Measurements from ENCODE around the gene EAPP. TPM values are rescaled to one million over a fixed set of nuclear protein-coding genes. Genes with fewer than 3 reads are reported as not detected.
"Not testable (repeated sequence)": the region's sequence is repeated elsewhere in the genome, so short reads cannot be mapped to it uniquely, and the experiment has no call there.

Gene EAPP
- total RNA-seq, 4 donors from 2014 or later, result 45.2 to 68.7 (median 57.6) TPM

DNA sequence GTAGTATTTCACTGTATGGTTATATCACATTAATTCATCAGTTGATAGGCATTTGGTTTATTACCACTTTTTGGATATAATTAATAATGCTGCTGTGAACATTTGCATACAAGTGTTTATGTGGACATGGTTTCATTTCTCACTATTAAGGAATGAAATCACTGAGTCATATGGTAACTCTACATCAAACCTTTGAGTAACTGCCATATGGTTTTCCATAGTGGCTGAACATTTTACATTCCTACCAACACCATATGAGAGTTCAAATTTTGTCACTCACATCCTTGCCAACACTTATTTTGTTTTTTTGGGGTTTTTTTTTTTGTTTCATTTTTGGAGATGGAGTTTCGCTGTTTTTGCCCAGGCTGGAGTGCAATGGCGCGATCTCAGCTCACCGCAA lies 30.2 kb upstream of the EAPP start:
- Histone ChIP-seq H3K27ac (no peak overlapping the region), H3K27me3 (no peaks in the 10 kb centered on the region), H3K4me3 (replicated peaks in 1 of 3) (no peak overlapping the region), H3K9me3 (no peaks in the 10 kb centered on the region), H3K36me3 (peaks cover 21 to 60% of the 10 kb centered on the region in 2 donors), H3K4me1 (no peaks in the 10 kb centered on the region)
- intact Hi-C loops (cut with DNase I), result loop anchor here (5.0 kb wide), 1 partner anchor 422 kb away; no protein-coding TSS in a partner anchor
- TF ChIP-seq, protein P1, sequence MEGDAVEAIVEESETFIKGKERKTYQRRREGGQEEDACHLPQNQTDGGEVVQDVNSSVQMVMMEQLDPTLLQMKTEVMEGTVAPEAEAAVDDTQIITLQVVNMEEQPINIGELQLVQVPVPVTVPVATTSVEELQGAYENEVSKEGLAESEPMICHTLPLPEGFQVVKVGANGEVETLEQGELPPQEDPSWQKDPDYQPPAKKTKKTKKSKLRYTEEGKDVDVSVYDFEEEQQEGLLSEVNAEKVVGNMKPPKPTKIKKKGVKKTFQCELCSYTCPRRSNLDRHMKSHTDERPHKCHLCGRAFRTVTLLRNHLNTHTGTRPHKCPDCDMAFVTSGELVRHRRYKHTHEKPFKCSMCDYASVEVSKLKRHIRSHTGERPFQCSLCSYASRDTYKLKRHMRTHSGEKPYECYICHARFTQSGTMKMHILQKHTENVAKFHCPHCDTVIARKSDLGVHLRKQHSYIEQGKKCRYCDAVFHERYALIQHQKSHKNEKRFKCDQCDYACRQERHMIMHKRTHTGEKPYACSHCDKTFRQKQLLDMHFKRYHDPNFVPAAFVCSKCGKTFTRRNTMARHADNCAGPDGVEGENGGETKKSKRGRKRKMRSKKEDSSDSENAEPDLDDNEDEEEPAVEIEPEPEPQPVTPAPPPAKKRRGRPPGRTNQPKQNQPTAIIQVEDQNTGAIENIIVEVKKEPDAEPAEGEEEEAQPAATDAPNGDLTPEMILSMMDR (IDR thresholded peaks at IDR 0.05), result no peak
- no peak for TF ChIP-seq POLR2A (IDR thresholded peaks at IDR 0.05)
- WGBS, 2 donors, result 94 to 99% methylated on average over 4 of the region's 4 CpGs
- DNase-seq, result no peak

GRCh38 chr14:34568803-34569202 lies 29.3 kb upstream of the EAPP start:
- Histone ChIP-seq H3K9me3 (no peaks in the 10 kb centered on the region), H3K27me3 (no peaks in the 10 kb centered on the region), H3K4me1 (no peaks in the 10 kb centered on the region), H3K36me3 (peaks cover 21 to 58% of the 10 kb centered on the region in 2 donors), H3K27ac (no peak overlapping the region), H3K4me3 (replicated peaks in 1 of 3) (no peak overlapping the region)
- intact Hi-C loops (cut with DNase I), result loop anchor here (5.0 kb wide), 1 partner anchor 422 kb away; no protein-coding TSS in a partner anchor
- no peak for DNase-seq
- 90 to 93% methylated on average over 11 to 13 of the region's 13 CpGs for WGBS, 2 donors
- TF ChIP-seq, protein P1 (IDR thresholded peaks at IDR 0.05), result no peak

- TF ChIP-seq, protein P1 (IDR thresholded peaks at IDR 0.05), result no peak
- no peak for DNase-seq
- H3K27me3 ChIP-seq, result no peaks in the 10 kb centered on the region
- peaks cover 13 to 38% of the 10 kb centered on the region in 2 donors for H3K36me3 ChIP-seq
- H3K4me1 ChIP-seq, result no peaks in the 10 kb centered on the region
- intact Hi-C loops (cut with DNase I), result no loop called here
- 91 to 98% methylated on average over 8 of the region's 8 CpGs for WGBS, 2 donors
- H3K27ac ChIP-seq, result no peak overlapping the region
- no peak overlapping the region for H3K4me3 ChIP-seq (replicated peaks in 1 of 3)
- no peaks in the 10 kb centered on the region for H3K9me3 ChIP-seq
These were observed 23.3 kb upstream of the EAPP start for GRCh38 chr14:34562776-34563150.

DNA sequence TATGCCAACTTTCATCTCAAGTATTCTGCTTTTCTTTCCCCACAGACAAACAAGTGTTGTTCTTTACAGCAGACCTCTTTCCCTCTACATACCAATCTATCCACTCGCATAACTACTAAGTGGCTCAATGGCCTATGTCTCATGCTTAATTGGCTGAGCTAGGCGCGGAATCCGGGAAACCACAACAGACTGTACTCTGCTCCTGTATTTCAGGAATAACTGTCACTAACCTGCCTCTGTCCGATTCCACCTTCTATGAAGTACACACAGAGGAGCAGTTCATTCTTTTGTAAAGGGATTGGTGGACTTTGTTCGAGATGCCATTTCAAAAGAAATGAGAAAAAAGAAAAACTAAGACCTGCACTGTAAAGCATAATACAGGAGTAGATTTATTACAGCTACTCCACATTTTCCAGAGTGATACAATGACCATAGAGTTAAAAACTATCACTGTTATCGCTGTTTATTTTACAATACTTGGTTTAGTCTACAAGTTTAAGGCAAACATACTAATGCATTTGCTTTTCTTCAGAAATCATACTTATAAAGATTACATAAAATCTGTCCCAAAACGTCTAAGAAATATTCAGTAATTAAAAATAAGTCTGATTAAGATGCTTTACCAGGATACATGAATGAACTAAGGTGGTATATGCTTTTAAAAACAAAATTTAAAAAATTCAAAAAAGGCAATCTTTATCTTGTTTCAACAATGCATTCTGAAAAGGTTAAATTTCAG lies 22.7 kb upstream of the EAPP start:
- H3K9me3 ChIP-seq; intact Hi-C loops (cut with DNase I); DNase-seq; H3K4me3 ChIP-seq (replicated peaks in 1 of 3); H3K27me3 ChIP-seq; H3K27ac ChIP-seq; H3K4me1 ChIP-seq: not testable (repeated sequence)
- peaks cover 13 to 35% of the 10 kb centered on the region in 2 donors for H3K36me3 ChIP-seq
- 95 to 97% methylated on average over 6 to 7 of the region's 8 CpGs for WGBS, 2 donors

GRCh38 chr14:34556498-34556829 lies 17.0 kb upstream of the EAPP start:
- DNase-seq; H3K27me3 ChIP-seq; H3K4me3 ChIP-seq (replicated peaks in 1 of 3); H3K9me3 ChIP-seq; H3K27ac ChIP-seq; intact Hi-C loops (cut with DNase I); H3K4me1 ChIP-seq; H3K36me3 ChIP-seq: not testable (repeated sequence)
- no CpG with 5 or more reads among the region's 35 CpGs for WGBS, 2 donors

DNA sequence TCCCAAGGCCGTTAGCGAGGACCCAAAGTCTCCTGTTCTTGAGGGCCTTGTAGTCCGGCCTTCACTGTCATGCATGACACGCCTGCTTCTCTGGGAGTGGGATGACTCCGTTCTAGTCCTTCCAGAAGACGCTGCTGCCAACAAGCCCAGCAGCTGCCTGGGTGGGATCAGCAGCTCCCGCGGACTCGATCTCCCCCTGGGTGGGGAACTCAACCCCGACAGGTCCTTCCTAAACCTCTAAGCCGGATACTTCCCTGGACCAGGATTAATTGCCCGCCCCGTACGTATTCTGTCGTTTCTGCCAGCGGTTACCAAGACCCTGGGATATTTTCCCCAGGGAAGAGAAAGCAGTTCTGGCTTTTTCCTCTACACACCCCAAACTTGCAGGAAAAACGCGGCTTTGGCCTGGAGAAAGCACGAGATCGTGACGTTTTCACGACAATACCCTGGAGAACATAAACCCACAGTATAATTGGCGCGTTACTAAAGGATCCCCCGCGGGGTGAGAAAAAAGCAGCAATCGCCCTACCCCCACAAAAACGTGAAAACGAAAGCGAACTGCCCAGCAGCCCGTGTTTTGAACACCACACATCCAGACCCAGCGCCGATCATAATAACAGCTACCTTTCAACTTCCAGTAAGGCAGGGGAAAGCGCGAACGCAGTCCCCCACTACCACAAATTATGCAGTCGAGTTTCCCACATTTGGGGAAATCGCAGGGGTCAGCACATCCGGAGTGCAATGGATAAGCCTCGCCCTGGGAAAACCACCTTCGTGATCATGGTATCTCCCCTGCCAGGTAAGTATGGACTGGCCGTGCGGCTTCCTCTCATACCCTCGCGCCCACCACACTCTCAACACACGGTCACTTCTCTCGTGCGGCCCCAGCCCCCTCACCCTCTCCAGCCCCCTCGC lies 16.3 kb upstream of the EAPP start:
- H3K4me1 ChIP-seq; H3K4me3 ChIP-seq (replicated peaks in 1 of 3); DNase-seq; H3K27me3 ChIP-seq; H3K36me3 ChIP-seq; intact Hi-C loops (cut with DNase I); H3K27ac ChIP-seq; H3K9me3 ChIP-seq: not testable (repeated sequence)
- no CpG with 5 or more reads among the region's 49 CpGs for WGBS, 2 donors
